WTC11 (cell line): ENCODE data around the gene ISCA2. TPM values are rescaled to one million over a fixed set of nuclear protein-coding genes. Genes with fewer than 3 reads are reported as not detected.

Experiments
- ATAC-seq: fragments of 200-7000 bp; cut with Tn5 transposase; 2 replicates; pipeline ENCODE4 v1.10.0; 2021; ENCODE audit warnings: mild to moderate bottlenecking, moderate library complexity
- CTCF ChIA-PET: fragments of 300-600 bp; sonication (Branson Sonifier 250); formaldehyde crosslinking; loops from one replicate; lab custom pipeline; 2021; ENCODE audit warnings: antibody characterized with exemption; lab: Charles Lee
- POLR2A ChIA-PET: fragments of 350-600 bp; sonication (Branson Sonifier 250); formaldehyde crosslinking; loops from one replicate; lab custom pipeline; 2021; ENCODE audit warnings: antibody characterized with exemption; lab: Charles Lee
- DNase-seq: peaks from one replicate; pipeline ENCODE4 v3.0.0; 2021; ENCODE audit warnings: low spot score
- H3K27ac Mint-ChIP-seq: 2 replicates; pipeline ENCODE4 v1.8.0; 2021; ENCODE audit warnings: mixed read lengths
- H3K27me3 Mint-ChIP-seq: 2 replicates; pipeline ENCODE4 v1.8.0; 2021; ENCODE audit warnings: low read depth, mild to moderate bottlenecking, moderate library complexity, mixed read lengths
- H3K36me3 Mint-ChIP-seq: 2 replicates; pipeline ENCODE4 v1.8.0; 2021; ENCODE audit warnings: mixed read lengths
- H3K4me1 Mint-ChIP-seq: 2 replicates; pipeline ENCODE4 v1.8.0; 2022; ENCODE audit warnings: mixed read lengths
- H3K4me3 Mint-ChIP-seq: 2 replicates; pipeline ENCODE4 v1.8.0; 2021; ENCODE audit warnings: mild to moderate bottlenecking, moderate library complexity, mixed read lengths
- H3K9me3 Mint-ChIP-seq: 2 replicates; pipeline ENCODE4 v1.8.0; 2021; ENCODE audit warnings: mixed read lengths
- ATF1 ChIP-seq: sonication (generic); formaldehyde crosslinking; IDR thresholded peaks from 2 replicates; pipeline ENCODE4 v1.8.1; 2023; ENCODE audit warnings: mild to moderate bottlenecking, moderate library complexity, missing genetic modification reagents
- ATF3 ChIP-seq: sonication (generic); formaldehyde crosslinking; conservative IDR thresholded peaks from 2 replicates; pipeline ENCODE4 v1.8.1; 2022; ENCODE audit warnings: mild to moderate bottlenecking, missing genetic modification reagents
- CREM ChIP-seq: sonication (generic); formaldehyde crosslinking; IDR thresholded peaks from 2 replicates; pipeline ENCODE4 v1.8.1; 2022; ENCODE audit warnings: mild to moderate bottlenecking, missing genetic modification reagents, moderate library complexity
- E2F1 ChIP-seq: sonication (generic); formaldehyde crosslinking; IDR thresholded peaks from 2 replicates; pipeline ENCODE4 v1.8.0; 2022; ENCODE audit warnings: mild to moderate bottlenecking, missing genetic modification reagents
- ELF4 ChIP-seq: sonication (generic); formaldehyde crosslinking; IDR thresholded peaks from 2 replicates; pipeline ENCODE4 v1.8.1; 2022; ENCODE audit warnings: low read depth, mild to moderate bottlenecking, moderate library complexity, missing genetic modification reagents
- ETV6 ChIP-seq: sonication (generic); formaldehyde crosslinking; IDR thresholded peaks from 2 replicates; pipeline ENCODE4 v1.8.1; 2022; ENCODE audit warnings: mild to moderate bottlenecking, missing genetic modification reagents
- FOXK1 ChIP-seq: sonication (generic); formaldehyde crosslinking; IDR thresholded peaks from 2 replicates; pipeline ENCODE4 v1.8.0; 2022; ENCODE audit warnings: mild to moderate bottlenecking, moderate library complexity, missing genetic modification reagents
- FOXP1 ChIP-seq: sonication (generic); formaldehyde crosslinking; IDR thresholded peaks from 2 replicates; pipeline ENCODE4 v1.8.0; 2022; ENCODE audit warnings: missing genetic modification reagents, mild to moderate bottlenecking, moderate library complexity, borderline replicate concordance
- GTF2I ChIP-seq: fragments of 250-450 bp; sonication (Bioruptor Pico); conservative IDR thresholded peaks from 2 replicates; pipeline ENCODE4 v1.4.0; 2021; ENCODE audit warnings: mild to moderate bottlenecking
- MYBL2 ChIP-seq: sonication (generic); formaldehyde crosslinking; IDR thresholded peaks from 2 replicates; pipeline ENCODE4 v1.8.1; 2023; ENCODE audit warnings: mild to moderate bottlenecking, moderate library complexity, missing genetic modification reagents
- NFE2L1 ChIP-seq: sonication (generic); formaldehyde crosslinking; IDR thresholded peaks from 2 replicates; pipeline ENCODE4 v1.8.1; 2023; ENCODE audit warnings: missing genetic modification reagents
- RELA ChIP-seq: sonication (generic); formaldehyde crosslinking; IDR thresholded peaks from 2 replicates; pipeline ENCODE4 v1.8.1; 2022; ENCODE audit warnings: missing genetic modification reagents, mild to moderate bottlenecking, borderline replicate concordance
- SMAD3 ChIP-seq: sonication (generic); formaldehyde crosslinking; IDR thresholded peaks from 2 replicates; pipeline ENCODE4 v1.8.0; 2022; ENCODE audit warnings: missing genetic modification reagents, mild to moderate bottlenecking, borderline replicate concordance
- SP1 ChIP-seq: sonication (generic); formaldehyde crosslinking; conservative IDR thresholded peaks from 2 replicates; pipeline ENCODE4 v1.8.1; 2022; ENCODE audit warnings: missing genetic modification reagents
- STAT6 ChIP-seq: sonication (generic); formaldehyde crosslinking; conservative IDR thresholded peaks from 2 replicates; pipeline ENCODE4 v1.8.1; 2023; ENCODE audit warnings: mild to moderate bottlenecking, low read depth, missing genetic modification reagents, moderate library complexity
- TEAD1 ChIP-seq: sonication (generic); formaldehyde crosslinking; IDR thresholded peaks from 2 replicates; pipeline ENCODE4 v1.8.0; 2022; ENCODE audit warnings: mild to moderate bottlenecking, missing genetic modification reagents
- ZBTB43 ChIP-seq: sonication (generic); formaldehyde crosslinking; IDR thresholded peaks from 2 replicates; pipeline ENCODE4 v1.8.1; 2023; ENCODE audit warnings: mild to moderate bottlenecking, missing genetic modification reagents
- ZNF121 ChIP-seq: sonication (generic); formaldehyde crosslinking; IDR thresholded peaks from 2 replicates; pipeline ENCODE4 v1.8.0; 2023; ENCODE audit warnings: missing genetic modification reagents
- ZNF396 ChIP-seq: fragments of 250-450 bp; sonication (Bioruptor Pico); IDR thresholded peaks from 2 replicates; pipeline ENCODE4 v1.8.0; 2021; ENCODE audit warnings: mild to moderate bottlenecking, moderate library complexity, borderline replicate concordance
- ZNF425 ChIP-seq: fragments of 250-450 bp; sonication (Bioruptor Pico); conservative IDR thresholded peaks from 2 replicates; pipeline ENCODE4 v1.9.0; 2021; ENCODE audit warnings: mild to moderate bottlenecking
- total RNA-seq: library from RNA; stranded (reverse); gene quantifications from 3 replicates; pipeline ENCODE4 v1.2.3, GENCODE V29; 2021

Gene ISCA2
- total RNA-seq, 1 experiment from 2014 or later: 50.1 TPM

GRCh38 chr14:74516451-74517160 is 23.0 kb downstream of the ISCA2 start:
- Mint-ChIP-seq H3K4me3 (no peak overlapping the region), H3K4me1 (peaks cover 20% of the 10 kb centered on the region), H3K27ac (no peak overlapping the region)

GRCh38 chr14:74517731-74518130 is 24.2 kb downstream of the ISCA2 start:
- H3K4me1 Mint-ChIP-seq: peaks cover 20% of the 10 kb centered on the region
- CTCF ChIA-PET: interaction anchor here (0.9 kb wide), 1 partner anchor 9 kb away, joined by 4 read pairs; no protein-coding TSS in a partner anchor
- POLR2A ChIA-PET: no interaction called here
- TF ChIP-seq ZNF425 (no peak), GTF2I (CRISPR knock-in tag) (no peak), TEAD1 (CRISPR knock-in tag) (no peak), CREM (CRISPR knock-in tag) (no peak), SMAD3 (CRISPR knock-in tag) (no peak), FOXP1 (CRISPR knock-in tag) (no peak), MYBL2 (no peak), ZNF396 (no peak), ELF4 (CRISPR knock-in tag) (no peak), RELA (CRISPR knock-in tag) (no peak), SP1 (no peak), NFE2L1 (CRISPR knock-in tag) (no peak), E2F1 (CRISPR knock-in tag) (no peak)

More at GRCh38 chr14:74516451-74517160, 23.0 kb downstream of the ISCA2 start:
- Mint-ChIP-seq H3K9me3 (peaks cover 5% of the 10 kb centered on the region; the same call in 1 of the 2 replicates), H3K36me3 (no peaks in the 10 kb centered on the region), H3K27me3 (no peaks in the 10 kb centered on the region; the same call in 1 of the 2 replicates)
- peak; percentile 79 for ATAC-seq
- peak; percentile 57 for DNase-seq
- ChIA-PET CTCF (interaction anchor here (1.0 to 2.4 kb wide), 6 partner anchors 8 to 57 kb away, joined by 3 to 14 read pairs (median 4); no protein-coding TSS in a partner anchor), POLR2A (interaction anchor here (0.6 kb wide), 2 partner anchors 214 to 377 kb away, joined by 3 read pairs; partner anchors contain the start of gene ABCD4)
- TF ChIP-seq ETV6 (no peak), ZNF121 (CRISPR knock-in tag) (no peak), ZBTB43 (CRISPR knock-in tag) (peak; percentile 45; the same call in 1 of the 2 replicates), ATF1 (CRISPR knock-in tag) (no peak), ATF3 (CRISPR knock-in tag) (no peak), FOXK1 (CRISPR knock-in tag) (no peak), NFE2L1 (CRISPR knock-in tag) (0 out of 2 replicates have a peak, but pooled peaks have one; percentile 66), STAT6 (CRISPR knock-in tag) (no peak)
- TF ChIP-seq, all 79 proteins: peak for 2

More at GRCh38 chr14:74517731-74518130, 24.2 kb downstream of the ISCA2 start:
- Mint-ChIP-seq H3K27me3 (no peaks in the 10 kb centered on the region; the same call in 1 of the 2 replicates), H3K9me3 (peaks cover 2% of the 10 kb centered on the region; the same call in 1 of the 2 replicates), H3K27ac (no peak overlapping the region), H3K4me3 (no peak overlapping the region), H3K36me3 (no peaks in the 10 kb centered on the region)
- DNase-seq: no peak
- no peak for ATAC-seq
